CD14-positive monocyte (primary cell): ENCODE measurements around the gene PEMT. TPM values are rescaled to one million over a fixed set of nuclear protein-coding genes. Genes with fewer than 3 reads are reported as not detected.

Experiments
- DNase-seq, 3 donors: peaks; one replicate each; pipeline ENCODE4 v3.0.0-alpha.2; 2011 to 2022
- H2AFZ ChIP-seq: 2 replicates; pipeline ENCODE4 v1.6.0; 2012; ENCODE audit warnings: mild to moderate bottlenecking, low read depth, low read length, inconsistent platforms; ENCODE audit not compliant: insufficient read depth, poor library complexity, severe bottlenecking
- H3K27ac ChIP-seq, 2 donors: 1 replicate in 1 of 2; 2 replicates in 1 of 2; pipeline ENCODE4 v1.5.1; 2012 to 2013; ENCODE audit warnings: low read length in 2 of 2, control low read depth in 1 of 2, inconsistent platforms in 1 of 2, low read depth in 1 of 2, mild to moderate bottlenecking in 1 of 2
- H3K27me3 ChIP-seq, 2 donors: one replicate each; pipeline versions ENCODE4 v1.6.0 to v1.6.1; 2011 to 2013; ENCODE audit warnings: low read length in 2 of 2; ENCODE audit not compliant: control insufficient read depth in 2 of 2, insufficient read depth in 2 of 2
- H3K36me3 ChIP-seq, 2 donors: replicated peaks in 1 of 2; 1 replicate in 1 of 2; 2 replicates in 1 of 2; pipeline versions ENCODE4 v1.5.1 to v1.6.1; 2012 to 2013; ENCODE audit warnings: low read length in 2 of 2, control low read depth in 1 of 2, inconsistent platforms in 1 of 2, mild to moderate bottlenecking in 1 of 2; ENCODE audit not compliant: insufficient read depth in 2 of 2, control insufficient read depth in 1 of 2
- H3K4me1 ChIP-seq, 2 donors: 1 replicate in 1 of 2; 2 replicates in 1 of 2; pipeline versions ENCODE4 v1.5.1 to v1.6.1; 2012 to 2013; ENCODE audit warnings: low read length in 2 of 2, control low read depth in 1 of 2, inconsistent platforms in 1 of 2, mild to moderate bottlenecking in 1 of 2, moderate library complexity in 1 of 2; ENCODE audit not compliant: insufficient read depth in 2 of 2, control insufficient read depth in 1 of 2
- H3K4me2 ChIP-seq: replicated peaks from 2 replicates; pipeline ENCODE3; 2012; ENCODE audit warnings: low read length, moderate library complexity, mild to moderate bottlenecking; ENCODE audit not compliant: poor library complexity, severe bottlenecking; ENCODE audit errors: extremely low read depth
- H3K4me3 ChIP-seq, 3 experiments: fragments of 200-600 bp in 1 of 3; sonication (generic) in 1 of 3; replicated peaks in 1 of 3; 1 replicate in 2 of 3; 2 replicates in 1 of 3; pipeline ENCODE4 v1.5.1; 2011 to 2013; ENCODE audit warnings: low read length in 3 of 3, mild to moderate bottlenecking in 3 of 3, control low read depth in 2 of 3, low read depth in 2 of 3, inconsistent platforms in 1 of 3, moderate library complexity in 1 of 3
- H3K79me2 ChIP-seq: 2 replicates; pipeline ENCODE4 v1.6.0; 2012; ENCODE audit warnings: mild to moderate bottlenecking, control low read depth, inconsistent platforms, low read length, moderate library complexity; ENCODE audit not compliant: insufficient read depth
- H3K9ac ChIP-seq: 2 replicates; pipeline ENCODE4 v1.6.0; 2017; ENCODE audit warnings: low read length, mild to moderate bottlenecking; ENCODE audit not compliant: insufficient read depth, poor library complexity, severe bottlenecking
- H3K9me3 ChIP-seq, 2 donors: replicated peaks in 1 of 2; 1 replicate in 1 of 2; 2 replicates in 1 of 2; pipeline versions ENCODE4 v1.5.1 to v1.6.1; 2012 to 2013; ENCODE audit warnings: low read length in 2 of 2, control low read depth in 1 of 2; ENCODE audit not compliant: control insufficient read depth in 1 of 2, insufficient read depth in 1 of 2
- H4K20me1 ChIP-seq: 2 replicates; pipeline ENCODE4 v1.6.0; 2012; ENCODE audit warnings: mild to moderate bottlenecking, low read length, control low read depth, moderate library complexity; ENCODE audit not compliant: insufficient read depth
- H3K27ac Mint-ChIP-seq, 7 donors: one replicate each; pipeline ENCODE4 v1.8.0; 2020; ENCODE audit warnings: mild to moderate bottlenecking in 7 of 7, mixed read lengths in 7 of 7, moderate library complexity in 6 of 7, inconsistent platforms in 2 of 7
- H3K27me3 Mint-ChIP-seq, 3 donors: one replicate each; pipeline ENCODE4 v1.8.0; 2021 to 2022; ENCODE audit warnings: low read depth in 3 of 3, mild to moderate bottlenecking in 3 of 3, mixed read lengths in 3 of 3, moderate library complexity in 3 of 3, inconsistent platforms in 1 of 3
- H3K36me3 Mint-ChIP-seq, 2 donors: one replicate each; pipeline ENCODE4 v1.8.0; 2020; ENCODE audit warnings: mixed read lengths in 2 of 2, inconsistent platforms in 1 of 2, mild to moderate bottlenecking in 1 of 2
- H3K4me1 Mint-ChIP-seq: one replicate; pipeline ENCODE4 v1.8.0; 2020; ENCODE audit warnings: mild to moderate bottlenecking, mixed read lengths
- H3K4me3 Mint-ChIP-seq, 2 donors: one replicate each; pipeline ENCODE4 v1.8.0; 2020; ENCODE audit warnings: mild to moderate bottlenecking in 2 of 2, mixed read lengths in 2 of 2, moderate library complexity in 1 of 2
- H3K9me3 Mint-ChIP-seq, 7 donors: one replicate each; pipeline ENCODE4 v1.8.0; 2020 to 2022; ENCODE audit warnings: mixed read lengths in 7 of 7, mild to moderate bottlenecking in 6 of 7, moderate library complexity in 6 of 7, inconsistent platforms in 2 of 7
- WGBS: methylation state at CpG from one replicate; pipeline ENCODE4 v1.1.5; 2013; ENCODE audit warnings: missing lambda C conversion rate; ENCODE audit not compliant: insufficient coverage; 5-methylcytosine and 5-hydroxymethylcytosine counted together
- intact Hi-C, 2 donors: fragments of 100-400 bp; cut with micrococcal nuclease; formaldehyde crosslinking; loops; one replicate each; pipeline versions ENCODE4 v1.15.0 to v1.15.1; 2023
- polyA plus RNA-seq, 3 donors: library from polyadenylated mRNA; depleted of rRNA in 1 of 3; unstranded in 2 of 3; stranded (reverse) in 1 of 3; fragments of 300-500 nt in 2 of 3; fragments of >200 nt in 1 of 3; fragmentation: Illumina TruSeq in 2 of 3; gene quantifications; 1 replicate in 2 of 3; 2 replicates in 1 of 3; pipeline ENCODE4 v1.2.3, GENCODE V29; 2012 to 2021
- TF ChIP-seq, protein P1 (sequence below): fragments of 200-600 bp; IDR thresholded peaks from one replicate; pipeline ENCODE4 v1.8.0; 2022; ENCODE audit warnings: antibody characterized with exemption, mild to moderate bottlenecking

Gene PEMT
- polyA plus RNA-seq, 3 donors = 26.7 to 41.0 (median 38.4) TPM

DNA sequence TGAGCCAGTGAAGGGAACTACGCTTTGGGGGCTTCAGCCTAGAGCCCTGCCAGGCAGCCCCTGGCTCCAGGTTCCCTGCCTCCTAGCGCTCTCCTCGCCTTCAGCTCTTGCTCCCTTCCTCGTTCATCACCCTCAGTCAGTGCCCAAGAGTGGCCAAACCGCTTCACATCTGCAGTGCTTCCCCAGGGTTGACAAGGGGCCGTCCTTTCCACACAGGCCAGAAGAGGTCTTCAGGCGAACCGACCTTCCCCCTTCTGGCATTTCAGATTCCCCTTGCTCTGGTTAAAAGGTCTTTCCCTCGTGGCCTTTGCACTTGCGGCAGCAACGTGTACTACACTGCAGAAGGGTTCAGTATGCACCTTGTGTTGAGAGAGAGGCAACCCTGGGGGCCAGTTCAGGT, 99.4 kb downstream of the PEMT start:
- Histone ChIP-seq H2AFZ (no peak overlapping the region), H3K9me3 (no peaks in the 10 kb centered on the region), H3K9ac (no peak overlapping the region), H4K20me1 (peaks cover 38% of the 10 kb centered on the region), H3K4me3 (no peak overlapping the region), H3K4me2 (no peak overlapping the region), H3K36me3 (peaks cover 34 to 54% of the 10 kb centered on the region in 2 donors), H3K79me2 (no peaks in the 10 kb centered on the region), H3K27ac (no peak overlapping the region), H3K4me1 (peaks cover 19 to 28% of the 10 kb centered on the region in 2 donors), H3K27me3 (peaks cover 6 to 26% of the 10 kb centered on the region in 2 donors)
- Mint-ChIP-seq H3K27ac (no peak overlapping the region), H3K4me1 (peaks cover 16% of the 10 kb centered on the region), H3K27me3 (peaks cover 26 to 30% (median 28%) of the 10 kb centered on the region in 3 donors), H3K4me3 (no peak overlapping the region), H3K36me3 (peaks cover 61 to 65% of the 10 kb centered on the region in 2 donors), H3K9me3 (peaks cover 0 to 8% (median 4%) of the 10 kb centered on the region in 7 donors)
- intact Hi-C loops = no loop called here
- WGBS = 95% methylated on average over 11 of the region's 11 CpGs
- TF ChIP-seq, protein P1, sequence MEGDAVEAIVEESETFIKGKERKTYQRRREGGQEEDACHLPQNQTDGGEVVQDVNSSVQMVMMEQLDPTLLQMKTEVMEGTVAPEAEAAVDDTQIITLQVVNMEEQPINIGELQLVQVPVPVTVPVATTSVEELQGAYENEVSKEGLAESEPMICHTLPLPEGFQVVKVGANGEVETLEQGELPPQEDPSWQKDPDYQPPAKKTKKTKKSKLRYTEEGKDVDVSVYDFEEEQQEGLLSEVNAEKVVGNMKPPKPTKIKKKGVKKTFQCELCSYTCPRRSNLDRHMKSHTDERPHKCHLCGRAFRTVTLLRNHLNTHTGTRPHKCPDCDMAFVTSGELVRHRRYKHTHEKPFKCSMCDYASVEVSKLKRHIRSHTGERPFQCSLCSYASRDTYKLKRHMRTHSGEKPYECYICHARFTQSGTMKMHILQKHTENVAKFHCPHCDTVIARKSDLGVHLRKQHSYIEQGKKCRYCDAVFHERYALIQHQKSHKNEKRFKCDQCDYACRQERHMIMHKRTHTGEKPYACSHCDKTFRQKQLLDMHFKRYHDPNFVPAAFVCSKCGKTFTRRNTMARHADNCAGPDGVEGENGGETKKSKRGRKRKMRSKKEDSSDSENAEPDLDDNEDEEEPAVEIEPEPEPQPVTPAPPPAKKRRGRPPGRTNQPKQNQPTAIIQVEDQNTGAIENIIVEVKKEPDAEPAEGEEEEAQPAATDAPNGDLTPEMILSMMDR = no peak
- DNase-seq = no peak

DNA sequence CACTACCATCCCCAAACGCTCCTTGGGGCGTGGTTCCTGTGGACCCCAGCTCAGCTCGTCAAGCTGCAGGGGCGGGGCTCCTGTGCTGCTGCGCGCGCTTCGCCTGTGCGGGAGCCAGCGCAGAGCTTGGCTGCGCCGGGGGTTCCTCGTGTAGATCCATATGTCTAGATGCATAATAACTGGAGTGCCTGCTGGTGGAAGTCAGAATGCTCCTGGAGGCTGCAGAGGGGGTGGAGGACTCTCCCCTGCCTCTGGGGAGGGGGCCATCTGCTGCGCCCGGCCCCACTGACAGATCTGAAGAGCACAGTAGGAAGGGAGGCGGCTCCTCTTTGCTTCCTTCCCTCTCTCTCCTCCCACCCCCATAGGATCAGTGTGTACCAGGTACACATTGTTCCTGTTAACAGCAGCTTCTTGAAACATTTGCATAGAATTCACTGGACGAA, 99.9 kb downstream of the PEMT start:
- H3K27me3 ChIP-seq = peaks cover 6 to 24% of the 10 kb centered on the region in 2 donors

More for the DNA sequence above, 99.9 kb downstream of the PEMT start:
- no peak overlapping the region for H3K4me3 Mint-ChIP-seq
- intact Hi-C loops = no loop called here
- Histone ChIP-seq H3K36me3 (peaks cover 34 to 55% of the 10 kb centered on the region in 2 donors), H3K4me1 (peaks cover 16 to 23% of the 10 kb centered on the region in 2 donors), H3K79me2 (no peaks in the 10 kb centered on the region), H3K4me2 (no peak overlapping the region), H2AFZ (no peak overlapping the region), H3K27ac (no peak overlapping the region), H3K4me3 (no peak overlapping the region), H4K20me1 (peaks cover 38% of the 10 kb centered on the region), H3K9ac (no peak overlapping the region), H3K9me3 (no peaks in the 10 kb centered on the region)
- H3K4me1 Mint-ChIP-seq = peaks cover 16% of the 10 kb centered on the region
- H3K9me3 Mint-ChIP-seq = peaks cover 0 to 8% (median 4%) of the 10 kb centered on the region in 7 donors
- DNase-seq = no peak
- H3K36me3 Mint-ChIP-seq = peaks cover 63 to 71% of the 10 kb centered on the region in 2 donors
- H3K27me3 Mint-ChIP-seq = peaks cover 26 to 30% (median 28%) of the 10 kb centered on the region in 3 donors
- TF ChIP-seq, protein P1 = no peak
- no peak overlapping the region for H3K27ac Mint-ChIP-seq
- 99% methylated on average over 10 of the region's 17 CpGs for WGBS
